Measurements from ENCODE around the gene KLC4. TPM values are rescaled to one million over a fixed set of nuclear protein-coding genes. Genes with fewer than 3 reads are reported as not detected.

Gene KLC4
- polyA plus RNA-seq, 1 experiment = 9.1 TPM

DNA sequence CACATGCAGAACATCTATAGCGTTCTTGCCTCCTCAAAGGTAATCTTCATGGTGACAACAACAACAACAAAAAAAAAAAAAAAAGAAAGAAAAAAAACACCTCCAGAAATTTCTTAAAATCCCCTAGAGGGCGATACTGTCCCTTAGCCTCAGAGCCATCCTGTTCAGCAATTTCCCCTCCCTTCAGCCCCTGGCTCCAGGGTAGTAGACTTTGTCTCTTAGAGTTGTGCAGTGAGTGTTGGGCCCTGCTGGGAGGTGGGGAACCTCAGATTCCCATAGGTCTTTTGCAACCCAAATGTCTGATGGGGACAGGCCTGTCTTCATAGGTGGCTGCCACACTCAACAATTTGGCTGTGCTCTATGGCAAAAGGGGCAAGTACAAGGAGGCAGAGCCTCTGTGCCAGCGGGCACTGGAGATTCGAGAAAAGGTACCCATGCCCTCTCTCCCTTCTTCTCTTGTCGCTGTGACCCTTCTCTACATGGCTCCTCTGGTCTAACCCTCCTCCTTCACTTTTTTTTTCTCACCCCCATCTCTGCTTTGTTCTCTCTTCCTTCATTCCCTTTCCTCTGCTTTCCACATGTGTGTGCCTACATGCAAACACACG lies 10.7 kb downstream of the KLC4 start:
- ChIA-PET POLR2A (no interaction called here), CTCF (interaction anchor here (0.7 to 3.8 kb wide), 8 partner anchors 9 to 80 kb away, joined by 3 to 45 read pairs (median 6); no protein-coding TSS in a partner anchor)
- Histone ChIP-seq H3K27me3 (ENCODE audit: control insufficient read depth, insufficient read depth, low read length) (no peaks in the 10 kb centered on the region), H3K4me3 (ENCODE audit: low read depth, low read length) (no peak overlapping the region), H3K9me3 (ENCODE audit: control insufficient read depth, insufficient read depth, low read length) (no peaks in the 10 kb centered on the region), H3K27ac (ENCODE audit: low read depth, low read length) (no peak overlapping the region)
- no peak for DNase-seq (ENCODE audit: low read depth, low spot score)
- TF ChIP-seq, protein P1, sequence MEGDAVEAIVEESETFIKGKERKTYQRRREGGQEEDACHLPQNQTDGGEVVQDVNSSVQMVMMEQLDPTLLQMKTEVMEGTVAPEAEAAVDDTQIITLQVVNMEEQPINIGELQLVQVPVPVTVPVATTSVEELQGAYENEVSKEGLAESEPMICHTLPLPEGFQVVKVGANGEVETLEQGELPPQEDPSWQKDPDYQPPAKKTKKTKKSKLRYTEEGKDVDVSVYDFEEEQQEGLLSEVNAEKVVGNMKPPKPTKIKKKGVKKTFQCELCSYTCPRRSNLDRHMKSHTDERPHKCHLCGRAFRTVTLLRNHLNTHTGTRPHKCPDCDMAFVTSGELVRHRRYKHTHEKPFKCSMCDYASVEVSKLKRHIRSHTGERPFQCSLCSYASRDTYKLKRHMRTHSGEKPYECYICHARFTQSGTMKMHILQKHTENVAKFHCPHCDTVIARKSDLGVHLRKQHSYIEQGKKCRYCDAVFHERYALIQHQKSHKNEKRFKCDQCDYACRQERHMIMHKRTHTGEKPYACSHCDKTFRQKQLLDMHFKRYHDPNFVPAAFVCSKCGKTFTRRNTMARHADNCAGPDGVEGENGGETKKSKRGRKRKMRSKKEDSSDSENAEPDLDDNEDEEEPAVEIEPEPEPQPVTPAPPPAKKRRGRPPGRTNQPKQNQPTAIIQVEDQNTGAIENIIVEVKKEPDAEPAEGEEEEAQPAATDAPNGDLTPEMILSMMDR (IDR thresholded peaks at IDR 0.05; ENCODE audit: low read depth, low read length) = peak; percentile 73

DNA sequence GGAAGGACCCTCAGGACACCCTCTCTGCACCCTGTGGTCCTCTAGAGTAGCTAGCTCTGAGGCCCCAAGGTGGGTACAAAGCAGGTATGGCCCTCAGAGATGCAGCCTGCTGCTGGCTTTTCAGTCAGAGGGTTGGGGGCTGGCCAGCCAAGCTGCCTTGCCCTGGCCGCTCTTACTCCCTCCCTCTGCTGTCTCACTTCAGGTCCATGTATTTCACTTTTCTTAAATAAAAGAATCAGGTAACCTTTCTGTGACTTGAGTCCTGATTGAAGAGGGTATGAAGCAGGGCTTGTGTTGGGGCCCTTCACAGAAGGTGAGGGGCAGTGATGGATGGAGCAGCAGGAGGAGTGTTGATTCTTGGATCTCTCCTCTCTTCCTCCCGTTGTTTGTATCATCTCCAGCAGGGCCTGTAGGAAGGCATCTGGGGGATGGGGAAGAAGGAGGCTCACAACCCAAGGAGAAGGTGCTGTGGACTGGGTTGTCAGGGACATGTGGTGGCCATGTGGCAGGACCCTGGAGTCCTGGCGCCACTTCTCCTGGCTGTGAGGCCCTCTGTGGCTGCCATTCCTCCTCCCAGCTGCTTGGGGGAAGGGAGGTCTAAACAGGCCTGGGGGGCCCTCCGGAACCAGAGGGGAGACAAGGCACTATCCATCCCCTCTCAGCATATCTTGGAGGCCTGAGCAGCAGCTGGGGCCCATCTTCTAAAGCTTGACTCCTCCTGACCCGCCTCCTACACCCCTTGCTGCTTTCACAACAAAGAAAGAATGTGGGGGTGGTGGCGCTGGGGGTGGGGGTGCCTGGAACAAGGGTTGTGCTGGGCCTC lies 15.6 kb downstream of the KLC4 start:
- POLR2A ChIA-PET = interaction anchor here (0.5 to 3.2 kb wide), 11 partner anchors 15 to 97 kb away, joined by 3 to 21 read pairs (median 8); partner anchors contain the start of genes CUL7, KLC4 and MRPL2
- CTCF ChIA-PET = interaction anchor here (1.3 to 2.7 kb wide), 2 partner anchors 55 to 68 kb away, joined by 3 to 15 read pairs; no protein-coding TSS in a partner anchor
- H3K4me3 ChIP-seq (ENCODE audit: low read depth, low read length) = peak overlapping the region; percentile 87
- peaks cover 3% of the 10 kb centered on the region; the same call in 1 of the 2 replicates for H3K9me3 ChIP-seq (ENCODE audit: control insufficient read depth, insufficient read depth, low read length)
- TF ChIP-seq, protein P1 (IDR thresholded peaks at IDR 0.05; ENCODE audit: low read depth, low read length) = no peak; the same call in 1 of the 2 replicates
- H3K27me3 ChIP-seq (ENCODE audit: control insufficient read depth, insufficient read depth, low read length) = no peaks in the 10 kb centered on the region
- DNase-seq (ENCODE audit: low read depth, low spot score) = peak; percentile 84
- H3K27ac ChIP-seq (ENCODE audit: low read depth, low read length) = peak overlapping the region; percentile 96

DNA sequence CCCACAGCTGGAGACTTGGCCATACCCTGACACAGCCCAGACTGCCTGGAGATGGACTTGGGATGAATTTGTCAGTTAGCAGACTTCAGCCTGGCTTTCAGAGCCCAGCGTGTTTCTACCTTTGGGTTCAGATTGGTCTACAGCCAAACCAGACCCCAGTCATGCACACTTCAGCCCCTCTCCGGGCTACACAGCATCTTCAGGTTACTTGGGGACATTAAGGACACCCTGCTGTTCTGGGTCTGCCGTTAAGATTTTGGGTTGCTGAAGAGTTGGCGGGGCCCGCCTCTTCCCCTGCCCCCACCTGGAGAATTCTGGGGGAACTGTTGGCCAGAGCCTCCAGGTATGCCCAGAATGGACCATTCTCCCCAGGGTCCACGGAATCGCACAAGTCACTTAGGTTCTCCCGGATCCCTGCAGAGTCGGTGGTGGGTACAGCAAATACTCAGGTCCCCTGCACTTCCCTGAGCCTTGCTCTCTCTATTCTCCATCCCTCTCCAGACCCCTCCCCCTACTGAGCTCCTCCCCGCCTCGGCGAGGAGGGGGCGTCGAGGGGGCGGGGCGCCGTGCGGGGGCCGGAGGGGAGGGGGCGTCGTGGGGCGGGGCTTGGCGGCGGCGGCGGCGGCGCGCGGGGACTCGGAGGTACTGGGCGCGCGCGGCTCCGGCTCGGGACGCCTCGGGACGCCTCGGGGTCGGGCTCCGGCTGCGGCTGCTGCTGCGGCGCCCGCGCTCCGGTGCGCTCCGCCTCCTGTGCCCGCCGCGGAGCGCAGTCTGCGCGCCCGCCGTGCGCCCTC lies 16.4 kb downstream of the KLC4 start, which contains the start of gene PTK7:
PTK7 (plus strand) TSS at position 645 of the 794 bp plus-strand sequence. CDS start 175 bp downstream, outside the sequence.
- no peak for DNase-seq (ENCODE audit: low read depth, low spot score)
- H3K27me3 ChIP-seq (ENCODE audit: control insufficient read depth, insufficient read depth, low read length) = no peaks in the 10 kb centered on the region
- TF ChIP-seq, protein P1 (IDR thresholded peaks at IDR 0.05; ENCODE audit: low read depth, low read length) = no peak
- H3K4me3 ChIP-seq (ENCODE audit: low read depth, low read length) = peak within 1 kb of the TSS; percentile 87
- ChIA-PET POLR2A (interaction anchor here (0.5 to 3.5 kb wide), 15 partner anchors 14 to 1027 kb away, joined by 3 to 21 read pairs (median 6); partner anchors contain the start of genes CUL7, KLC4, MRPL2 and SRF), CTCF (interaction anchor here (1.0 to 2.7 kb wide), 3 partner anchors 55 to 95 kb away, joined by 3 to 15 read pairs (median 4); no protein-coding TSS in a partner anchor)
- peak within 1 kb of the TSS; percentile 96 for H3K27ac ChIP-seq (ENCODE audit: low read depth, low read length)
- H3K9me3 ChIP-seq (ENCODE audit: control insufficient read depth, insufficient read depth, low read length) = peaks cover 3% of the 10 kb centered on the region; the same call in 1 of the 2 replicates

DNA sequence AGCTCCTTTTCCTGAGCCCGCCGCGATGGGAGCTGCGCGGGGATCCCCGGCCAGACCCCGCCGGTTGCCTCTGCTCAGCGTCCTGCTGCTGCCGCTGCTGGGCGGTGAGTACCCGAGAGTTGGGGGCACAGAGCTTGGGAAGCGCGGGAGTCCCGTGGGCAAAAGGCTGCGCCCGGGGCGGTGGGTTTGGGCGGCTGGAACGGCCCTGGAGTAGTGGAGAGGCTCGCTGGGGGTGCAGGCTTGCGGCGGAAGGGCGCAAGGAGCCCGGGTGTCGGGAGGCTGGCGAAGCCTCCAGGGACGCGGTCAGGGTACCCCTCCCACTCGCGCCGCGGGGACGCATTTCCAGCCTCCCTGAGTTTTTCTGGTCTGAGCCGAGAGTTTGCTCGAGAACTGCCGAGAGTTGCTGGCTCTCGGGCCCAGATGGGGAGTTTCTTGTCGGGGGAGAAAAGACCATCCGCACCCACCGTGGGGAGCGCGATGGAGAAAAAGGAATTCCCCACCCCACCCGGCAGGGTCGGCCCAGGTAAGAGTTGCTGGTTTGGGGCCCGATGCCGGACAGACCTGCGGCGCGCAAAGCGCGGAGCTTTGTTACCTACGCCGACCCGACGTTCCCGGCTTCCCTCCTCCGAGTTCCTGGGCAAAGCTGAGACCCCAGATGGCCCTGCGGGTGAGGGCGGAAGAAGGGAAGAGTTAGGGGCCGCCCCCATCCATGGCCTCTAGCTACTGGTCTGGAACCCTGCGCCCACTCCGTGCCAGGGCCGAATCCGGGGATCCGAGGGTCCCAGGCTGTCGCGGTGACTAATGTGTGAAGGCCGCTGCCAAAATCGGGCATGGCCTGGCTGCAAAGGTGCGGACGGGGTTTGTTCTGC lies 17.3 kb downstream of the KLC4 start:
- Histone ChIP-seq H3K27me3 (ENCODE audit: control insufficient read depth, insufficient read depth, low read length) (no peaks in the 10 kb centered on the region), H3K4me3 (ENCODE audit: low read depth, low read length) (peak overlapping the region; percentile 87), H3K9me3 (ENCODE audit: control insufficient read depth, insufficient read depth, low read length) (peaks cover 3% of the 10 kb centered on the region; the same call in 1 of the 2 replicates), H3K27ac (ENCODE audit: low read depth, low read length) (peak overlapping the region; percentile 90)
- no peak for DNase-seq (ENCODE audit: low read depth, low spot score)
- POLR2A ChIA-PET = interaction anchor here (0.5 to 3.5 kb wide), 14 partner anchors 13 to 1026 kb away, joined by 3 to 21 read pairs (median 6); partner anchors contain the start of genes KLC4, MRPL2 and SRF
- CTCF ChIA-PET = interaction anchor here (0.6 to 2.7 kb wide), 5 partner anchors 13 to 94 kb away, joined by 3 to 15 read pairs (median 5); no protein-coding TSS in a partner anchor
- TF ChIP-seq, protein P1 (IDR thresholded peaks at IDR 0.05; ENCODE audit: low read depth, low read length) = no peak
